ENCODE data around the gene NSL1.

GRCh38 chr1:212710566-212710965 lies 81.0 kb downstream of the NSL1 start:
- no peak for TF ChIP-seq CTCF (IDR thresholded peaks at IDR 0.05)
- TF ChIP-seq EZH2phosphoT487 (IDR thresholded peaks at IDR 0.05) = no peak
- TF ChIP-seq EZH2 (IDR thresholded peaks at IDR 0.05) = no peak
